ENCODE measurements around the gene TLR1.

TLR1 gene

DNA sequence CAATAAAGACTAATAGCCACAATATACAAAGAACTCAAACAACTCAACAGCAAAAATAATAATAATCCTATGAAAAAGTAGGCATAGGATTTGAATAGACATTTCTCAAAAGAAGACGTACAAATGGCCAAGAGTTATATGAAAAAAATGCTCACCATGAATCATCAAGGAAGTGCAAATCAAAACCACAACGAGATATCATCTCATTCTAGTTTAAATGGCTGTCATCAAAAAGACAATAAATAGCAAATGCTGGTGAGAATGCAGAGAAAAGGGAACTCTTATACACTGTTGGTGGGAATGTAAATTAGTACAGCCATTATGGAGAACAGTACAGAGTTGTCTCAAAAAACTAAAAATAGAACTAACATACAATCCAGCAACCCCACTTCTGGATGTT lies 33.3 kb upstream of the TLR1 start:
- DNase-seq (ENCODE audit: low read depth in 1 of 2, low spot score in 1 of 2), result no peak
- Histone ChIP-seq H3K27me3 (ENCODE audit: insufficient read depth, poor library complexity, severe bottlenecking) (no peaks in the 10 kb centered on the region), H3K27ac (replicated peaks) (no peak overlapping the region), H3K4me3 (replicated peaks; ENCODE audit: insufficient read depth, low read length) (no peak overlapping the region)
- TF ChIP-seq GABPA (IDR thresholded peaks at IDR 0.05; ENCODE audit: low read depth) (no peak), SPI1 (IDR thresholded peaks at IDR 0.05; ENCODE audit: borderline replicate concordance, low read depth) (no peak), POLR2AphosphoS5 (IDR thresholded peaks at IDR 0.05; ENCODE audit: low read depth) (no peak)
- TF ChIP-seq, protein P1, sequence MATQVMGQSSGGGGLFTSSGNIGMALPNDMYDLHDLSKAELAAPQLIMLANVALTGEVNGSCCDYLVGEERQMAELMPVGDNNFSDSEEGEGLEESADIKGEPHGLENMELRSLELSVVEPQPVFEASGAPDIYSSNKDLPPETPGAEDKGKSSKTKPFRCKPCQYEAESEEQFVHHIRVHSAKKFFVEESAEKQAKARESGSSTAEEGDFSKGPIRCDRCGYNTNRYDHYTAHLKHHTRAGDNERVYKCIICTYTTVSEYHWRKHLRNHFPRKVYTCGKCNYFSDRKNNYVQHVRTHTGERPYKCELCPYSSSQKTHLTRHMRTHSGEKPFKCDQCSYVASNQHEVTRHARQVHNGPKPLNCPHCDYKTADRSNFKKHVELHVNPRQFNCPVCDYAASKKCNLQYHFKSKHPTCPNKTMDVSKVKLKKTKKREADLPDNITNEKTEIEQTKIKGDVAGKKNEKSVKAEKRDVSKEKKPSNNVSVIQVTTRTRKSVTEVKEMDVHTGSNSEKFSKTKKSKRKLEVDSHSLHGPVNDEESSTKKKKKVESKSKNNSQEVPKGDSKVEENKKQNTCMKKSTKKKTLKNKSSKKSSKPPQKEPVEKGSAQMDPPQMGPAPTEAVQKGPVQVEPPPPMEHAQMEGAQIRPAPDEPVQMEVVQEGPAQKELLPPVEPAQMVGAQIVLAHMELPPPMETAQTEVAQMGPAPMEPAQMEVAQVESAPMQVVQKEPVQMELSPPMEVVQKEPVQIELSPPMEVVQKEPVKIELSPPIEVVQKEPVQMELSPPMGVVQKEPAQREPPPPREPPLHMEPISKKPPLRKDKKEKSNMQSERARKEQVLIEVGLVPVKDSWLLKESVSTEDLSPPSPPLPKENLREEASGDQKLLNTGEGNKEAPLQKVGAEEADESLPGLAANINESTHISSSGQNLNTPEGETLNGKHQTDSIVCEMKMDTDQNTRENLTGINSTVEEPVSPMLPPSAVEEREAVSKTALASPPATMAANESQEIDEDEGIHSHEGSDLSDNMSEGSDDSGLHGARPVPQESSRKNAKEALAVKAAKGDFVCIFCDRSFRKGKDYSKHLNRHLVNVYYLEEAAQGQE (IDR thresholded peaks at IDR 0.05; ENCODE audit: insufficient replicate concordance, low read depth), result no peak

DNA sequence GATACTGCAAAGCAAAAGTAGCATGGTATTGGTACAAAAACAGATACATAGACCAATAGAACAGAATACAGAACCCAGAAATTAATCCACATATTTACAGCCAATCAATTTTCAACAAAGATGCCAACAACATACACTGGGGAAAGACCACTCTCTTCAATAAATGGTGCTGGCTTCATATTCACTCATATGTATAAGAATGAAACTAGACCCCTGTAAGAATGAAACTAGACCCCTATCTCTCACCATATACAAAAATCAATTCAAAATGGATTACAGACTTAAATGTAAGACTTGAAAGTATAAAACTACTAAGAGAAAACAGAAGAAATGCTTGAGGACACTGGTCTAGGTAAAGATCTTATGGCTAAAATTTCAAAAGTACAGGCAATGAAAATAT lies 32.7 kb upstream of the TLR1 start:
- Histone ChIP-seq H3K4me3 (replicated peaks; ENCODE audit: insufficient read depth, low read length) (no peak overlapping the region), H3K27me3 (ENCODE audit: insufficient read depth, poor library complexity, severe bottlenecking) (no peaks in the 10 kb centered on the region), H3K27ac (replicated peaks) (no peak overlapping the region)
- no peak for TF ChIP-seq POLR2AphosphoS5 (IDR thresholded peaks at IDR 0.05; ENCODE audit: low read depth)
- TF ChIP-seq, protein P2, sequence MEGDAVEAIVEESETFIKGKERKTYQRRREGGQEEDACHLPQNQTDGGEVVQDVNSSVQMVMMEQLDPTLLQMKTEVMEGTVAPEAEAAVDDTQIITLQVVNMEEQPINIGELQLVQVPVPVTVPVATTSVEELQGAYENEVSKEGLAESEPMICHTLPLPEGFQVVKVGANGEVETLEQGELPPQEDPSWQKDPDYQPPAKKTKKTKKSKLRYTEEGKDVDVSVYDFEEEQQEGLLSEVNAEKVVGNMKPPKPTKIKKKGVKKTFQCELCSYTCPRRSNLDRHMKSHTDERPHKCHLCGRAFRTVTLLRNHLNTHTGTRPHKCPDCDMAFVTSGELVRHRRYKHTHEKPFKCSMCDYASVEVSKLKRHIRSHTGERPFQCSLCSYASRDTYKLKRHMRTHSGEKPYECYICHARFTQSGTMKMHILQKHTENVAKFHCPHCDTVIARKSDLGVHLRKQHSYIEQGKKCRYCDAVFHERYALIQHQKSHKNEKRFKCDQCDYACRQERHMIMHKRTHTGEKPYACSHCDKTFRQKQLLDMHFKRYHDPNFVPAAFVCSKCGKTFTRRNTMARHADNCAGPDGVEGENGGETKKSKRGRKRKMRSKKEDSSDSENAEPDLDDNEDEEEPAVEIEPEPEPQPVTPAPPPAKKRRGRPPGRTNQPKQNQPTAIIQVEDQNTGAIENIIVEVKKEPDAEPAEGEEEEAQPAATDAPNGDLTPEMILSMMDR (IDR thresholded peaks at IDR 0.05; ENCODE audit: insufficient read depth, low read length), result no peak
- no peak for TF ChIP-seq GABPA (IDR thresholded peaks at IDR 0.05; ENCODE audit: low read depth)
- TF ChIP-seq, protein P1 (IDR thresholded peaks at IDR 0.05; ENCODE audit: insufficient replicate concordance, low read depth), result no peak
- no peak for TF ChIP-seq SPI1 (IDR thresholded peaks at IDR 0.05; ENCODE audit: borderline replicate concordance, low read depth)
- DNase-seq (ENCODE audit: low read depth in 1 of 2, low spot score in 1 of 2), result no peak

DNA sequence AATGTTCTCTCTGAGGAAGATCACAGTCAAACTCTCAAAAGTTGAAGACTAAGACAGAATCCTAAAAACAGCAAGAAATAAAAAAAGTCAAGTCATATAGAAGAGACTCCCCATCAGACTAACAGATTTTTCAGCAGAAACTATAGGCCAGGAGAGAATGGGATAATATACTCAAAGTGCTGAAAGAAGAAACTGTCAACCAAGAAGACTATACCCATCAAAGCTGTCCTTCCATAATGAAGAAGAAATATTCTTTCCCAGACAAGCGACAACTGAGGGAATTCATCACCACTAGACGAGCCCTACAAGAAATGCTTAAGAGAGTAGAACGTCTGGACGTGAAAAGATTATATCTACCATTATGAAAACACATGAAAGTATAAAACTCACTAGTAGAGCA lies 30.0 kb upstream of the TLR1 start:
- TF ChIP-seq, protein P2 (IDR thresholded peaks at IDR 0.05; ENCODE audit: insufficient read depth, low read length), result no peak
- TF ChIP-seq, protein P1 (IDR thresholded peaks at IDR 0.05; ENCODE audit: insufficient replicate concordance, low read depth), result no peak
- TF ChIP-seq GABPA (IDR thresholded peaks at IDR 0.05; ENCODE audit: low read depth) (no peak), POLR2AphosphoS5 (IDR thresholded peaks at IDR 0.05; ENCODE audit: low read depth) (no peak), SPI1 (IDR thresholded peaks at IDR 0.05; ENCODE audit: borderline replicate concordance, low read depth) (no peak)
- Histone ChIP-seq H3K4me3 (replicated peaks; ENCODE audit: insufficient read depth, low read length) (no peak overlapping the region), H3K27me3 (ENCODE audit: insufficient read depth, poor library complexity, severe bottlenecking) (no peaks in the 10 kb centered on the region), H3K27ac (replicated peaks) (no peak overlapping the region)
- DNase-seq (ENCODE audit: low read depth in 1 of 2, low spot score in 1 of 2), result no peak
